Measurements from ENCODE around the gene AMBN. TPM values are rescaled to one million over a fixed set of nuclear protein-coding genes. Genes with fewer than 3 reads are reported as not detected.

AMBN gene
- total RNA-seq, 4 donors from 2014 or later = 0.42 to 0.68 TPM; not detected in 2

- 28% methylated on average over 6 of the region's 6 CpGs for WGBS
- TF ChIP-seq POLR2AphosphoS5 (IDR thresholded peaks at IDR 0.05) = no peak
- TF ChIP-seq EP300 (IDR thresholded peaks at IDR 0.05) = no peak
- TF ChIP-seq CTCF (IDR thresholded peaks at IDR 0.05) = no peak
- no peak for TF ChIP-seq POLR2A (IDR thresholded peaks at IDR 0.05)
- Histone ChIP-seq H3K4me1 (no peaks in the 10 kb centered on the region), H3K27ac (no peak overlapping the region), H3K36me3 (no peaks in the 10 kb centered on the region), H3K4me3 (no peak overlapping the region), H3K27me3 (no peaks in the 10 kb centered on the region), H3K9me3 (no peaks in the 10 kb centered on the region)
- no peak for DNase-seq (ENCODE audit: low spot score in 2 of 2)
Measured at GRCh38 chr4:70577220-70577927, 14.7 kb upstream of the AMBN start.

GRCh38 chr4:70581980-70582379 lies 10.1 kb upstream of the AMBN start:
- no peak for DNase-seq (ENCODE audit: low spot score in 2 of 2)
- WGBS = 100% methylated on average over 2 of the region's 2 CpGs
- H3K9me3 ChIP-seq = no peaks in the 10 kb centered on the region
- H3K36me3 ChIP-seq = no peaks in the 10 kb centered on the region
- H3K4me3 ChIP-seq = no peak overlapping the region
- H3K4me1 ChIP-seq = no peaks in the 10 kb centered on the region
- H3K27ac ChIP-seq = no peak overlapping the region
- TF ChIP-seq EP300 (IDR thresholded peaks at IDR 0.05) (no peak), POLR2AphosphoS5 (IDR thresholded peaks at IDR 0.05) (no peak), CTCF (IDR thresholded peaks at IDR 0.05) (no peak), POLR2A (IDR thresholded peaks at IDR 0.05) (no peak)
- H3K27me3 ChIP-seq = no peaks in the 10 kb centered on the region

GRCh38 chr4:70583952-70584834 lies 7.9 kb upstream of the AMBN start:
- 56% methylated on average over 9 of the region's 9 CpGs for WGBS

GRCh38 chr4:70586841-70587240 lies 5.2 kb upstream of the AMBN start:
- H3K9me3 ChIP-seq = no peaks in the 10 kb centered on the region
- no peaks in the 10 kb centered on the region for H3K27me3 ChIP-seq
- no peaks in the 10 kb centered on the region for H3K4me1 ChIP-seq
- no peak for TF ChIP-seq POLR2AphosphoS5 (IDR thresholded peaks at IDR 0.05)
- TF ChIP-seq CTCF (IDR thresholded peaks at IDR 0.05) = no peak
- no peak for TF ChIP-seq EP300 (IDR thresholded peaks at IDR 0.05)
- no peak for TF ChIP-seq POLR2A (IDR thresholded peaks at IDR 0.05)
- no peak overlapping the region for H3K4me3 ChIP-seq
- DNase-seq (ENCODE audit: low spot score in 2 of 2) = no peak
- H3K36me3 ChIP-seq = no peaks in the 10 kb centered on the region
- no peak overlapping the region for H3K27ac ChIP-seq
- WGBS = 36% methylated on average over 2 of the region's 2 CpGs

More at GRCh38 chr4:70583952-70584834, 7.9 kb upstream of the AMBN start:
- Histone ChIP-seq H3K4me1 (no peaks in the 10 kb centered on the region), H3K27me3 (no peaks in the 10 kb centered on the region), H3K4me3 (no peak overlapping the region), H3K36me3 (no peaks in the 10 kb centered on the region), H3K27ac (no peak overlapping the region), H3K9me3 (no peaks in the 10 kb centered on the region)
- no peak for DNase-seq (ENCODE audit: low spot score in 2 of 2)
- no peak for TF ChIP-seq POLR2A (IDR thresholded peaks at IDR 0.05)
- no peak for TF ChIP-seq POLR2AphosphoS5 (IDR thresholded peaks at IDR 0.05)
- TF ChIP-seq EP300 (IDR thresholded peaks at IDR 0.05) = no peak
- TF ChIP-seq CTCF (IDR thresholded peaks at IDR 0.05) = no peak

GRCh38 chr4:70589785-70590184 lies 2.3 kb upstream of the AMBN start:
- Histone ChIP-seq H3K27ac (no peak overlapping the region), H3K36me3 (no peaks in the 10 kb centered on the region), H3K27me3 (no peaks in the 10 kb centered on the region), H3K4me3 (no peak overlapping the region), H3K4me1 (no peaks in the 10 kb centered on the region), H3K9me3 (no peaks in the 10 kb centered on the region)
- TF ChIP-seq POLR2A (IDR thresholded peaks at IDR 0.05) (no peak), CTCF (IDR thresholded peaks at IDR 0.05) (no peak), POLR2AphosphoS5 (IDR thresholded peaks at IDR 0.05) (no peak), EP300 (IDR thresholded peaks at IDR 0.05) (no peak)
- no peak for DNase-seq (ENCODE audit: low spot score in 2 of 2)

Data from suprapubic skin (tissue), 4 donors.